Measurements from ENCODE around the gene MICAL3. TPM values are rescaled to one million over a fixed set of nuclear protein-coding genes. Genes with fewer than 3 reads are reported as not detected.

The MICAL3 gene
- total RNA-seq, 1 donor from 2014 or later, result 36.9 TPM

DNA sequence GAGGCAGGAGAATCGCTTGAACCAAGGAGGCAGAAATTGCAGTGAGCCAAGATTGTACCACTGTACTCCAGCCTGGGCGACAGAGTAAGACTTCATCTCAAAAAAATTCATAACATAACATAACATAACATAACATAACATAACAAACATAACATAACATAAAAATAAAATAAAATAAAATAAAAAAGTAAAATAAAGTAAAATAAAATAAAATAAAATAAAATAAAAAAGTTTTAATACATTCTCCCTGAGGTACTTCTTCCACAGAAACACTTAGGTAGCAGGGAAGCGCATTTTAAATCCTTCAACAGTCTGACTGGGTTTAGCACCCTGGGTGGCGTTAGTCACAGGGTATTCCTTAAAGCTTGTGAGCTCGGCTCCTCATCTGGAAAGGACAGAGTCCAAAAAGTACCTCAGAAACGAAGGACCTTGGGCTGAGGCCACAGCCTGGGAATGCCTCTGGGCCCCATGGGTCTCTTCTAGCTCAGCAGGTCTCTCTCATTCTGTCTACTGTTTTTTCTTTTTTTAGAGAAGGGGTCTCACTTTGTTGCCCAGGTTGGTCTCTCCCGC lies 41.7 kb downstream of the MICAL3 start:
- no peak overlapping the region for H3K4me3 ChIP-seq
- DNase-seq (ENCODE audit: low spot score in 2 of 2), result no peak
- no peaks in the 10 kb centered on the region for H3K27me3 ChIP-seq
- no peaks in the 10 kb centered on the region for H3K4me1 ChIP-seq
- intact Hi-C loops (cut with DNase I), result no loop called here
- no peak overlapping the region for H3K27ac ChIP-seq
- TF ChIP-seq, protein P1, sequence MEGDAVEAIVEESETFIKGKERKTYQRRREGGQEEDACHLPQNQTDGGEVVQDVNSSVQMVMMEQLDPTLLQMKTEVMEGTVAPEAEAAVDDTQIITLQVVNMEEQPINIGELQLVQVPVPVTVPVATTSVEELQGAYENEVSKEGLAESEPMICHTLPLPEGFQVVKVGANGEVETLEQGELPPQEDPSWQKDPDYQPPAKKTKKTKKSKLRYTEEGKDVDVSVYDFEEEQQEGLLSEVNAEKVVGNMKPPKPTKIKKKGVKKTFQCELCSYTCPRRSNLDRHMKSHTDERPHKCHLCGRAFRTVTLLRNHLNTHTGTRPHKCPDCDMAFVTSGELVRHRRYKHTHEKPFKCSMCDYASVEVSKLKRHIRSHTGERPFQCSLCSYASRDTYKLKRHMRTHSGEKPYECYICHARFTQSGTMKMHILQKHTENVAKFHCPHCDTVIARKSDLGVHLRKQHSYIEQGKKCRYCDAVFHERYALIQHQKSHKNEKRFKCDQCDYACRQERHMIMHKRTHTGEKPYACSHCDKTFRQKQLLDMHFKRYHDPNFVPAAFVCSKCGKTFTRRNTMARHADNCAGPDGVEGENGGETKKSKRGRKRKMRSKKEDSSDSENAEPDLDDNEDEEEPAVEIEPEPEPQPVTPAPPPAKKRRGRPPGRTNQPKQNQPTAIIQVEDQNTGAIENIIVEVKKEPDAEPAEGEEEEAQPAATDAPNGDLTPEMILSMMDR (IDR thresholded peaks at IDR 0.05), result no peak
- H3K9me3 ChIP-seq, result no peaks in the 10 kb centered on the region
- no peaks in the 10 kb centered on the region for H3K36me3 ChIP-seq

DNA sequence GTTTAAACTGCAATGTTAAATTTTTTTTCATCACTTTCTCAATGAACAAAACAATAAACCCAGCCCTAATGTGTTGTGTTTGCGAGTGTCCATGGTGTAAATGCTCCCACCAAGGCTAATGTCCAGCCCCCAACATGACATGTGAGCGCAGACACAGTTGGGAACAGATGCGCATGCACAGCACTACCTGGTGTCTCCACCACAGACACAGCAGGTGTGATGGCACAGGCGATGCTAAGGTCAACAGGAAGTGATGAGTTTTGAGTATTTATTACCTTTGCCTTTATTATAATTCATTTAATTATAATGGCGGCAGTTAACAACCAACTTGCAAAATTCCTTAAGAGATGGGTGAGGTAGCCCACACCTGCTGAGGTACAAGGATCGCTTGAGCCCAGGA lies 42.9 kb downstream of the MICAL3 start:
- intact Hi-C loops (cut with DNase I), result no loop called here
- H3K4me3 ChIP-seq, result no peak overlapping the region
- no peak overlapping the region for H3K27ac ChIP-seq
- TF ChIP-seq, protein P1 (IDR thresholded peaks at IDR 0.05), result no peak
- H3K4me1 ChIP-seq, result no peaks in the 10 kb centered on the region
- no peak for DNase-seq (ENCODE audit: low spot score in 2 of 2)
- H3K36me3 ChIP-seq, result no peaks in the 10 kb centered on the region
- no peaks in the 10 kb centered on the region for H3K27me3 ChIP-seq
- no peaks in the 10 kb centered on the region for H3K9me3 ChIP-seq

DNA sequence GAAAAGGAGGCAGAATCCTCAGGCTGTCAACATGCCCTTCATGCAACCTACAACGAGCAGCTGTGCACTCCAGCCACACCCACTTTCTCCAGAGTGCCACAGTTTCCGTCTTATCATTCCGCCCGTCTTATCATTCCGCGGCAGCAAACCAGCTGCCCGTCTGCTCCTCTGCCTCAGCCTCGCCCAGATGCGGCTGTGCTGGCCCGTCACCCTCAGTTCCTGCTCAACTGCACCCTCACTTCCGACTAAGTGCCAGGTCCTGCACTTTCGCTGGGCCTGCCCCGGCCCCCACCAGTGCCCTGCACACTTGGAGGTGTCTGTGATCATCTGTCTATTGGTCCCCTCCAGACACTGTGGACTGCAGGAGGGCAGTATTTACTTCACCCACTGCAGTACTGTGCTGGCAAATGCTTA lies 43.7 kb downstream of the MICAL3 start:
- Histone ChIP-seq H3K4me1 (peaks cover 0 to 4% of the 10 kb centered on the region in 2 donors), H3K9me3 (no peaks in the 10 kb centered on the region), H3K4me3 (no peak overlapping the region), H3K27ac (no peak overlapping the region), H3K27me3 (no peaks in the 10 kb centered on the region), H3K36me3 (no peaks in the 10 kb centered on the region)
- TF ChIP-seq, protein P1 (IDR thresholded peaks at IDR 0.05), result no peak
- intact Hi-C loops (cut with DNase I), result no loop called here
- no peak for DNase-seq (ENCODE audit: low spot score in 2 of 2)

DNA sequence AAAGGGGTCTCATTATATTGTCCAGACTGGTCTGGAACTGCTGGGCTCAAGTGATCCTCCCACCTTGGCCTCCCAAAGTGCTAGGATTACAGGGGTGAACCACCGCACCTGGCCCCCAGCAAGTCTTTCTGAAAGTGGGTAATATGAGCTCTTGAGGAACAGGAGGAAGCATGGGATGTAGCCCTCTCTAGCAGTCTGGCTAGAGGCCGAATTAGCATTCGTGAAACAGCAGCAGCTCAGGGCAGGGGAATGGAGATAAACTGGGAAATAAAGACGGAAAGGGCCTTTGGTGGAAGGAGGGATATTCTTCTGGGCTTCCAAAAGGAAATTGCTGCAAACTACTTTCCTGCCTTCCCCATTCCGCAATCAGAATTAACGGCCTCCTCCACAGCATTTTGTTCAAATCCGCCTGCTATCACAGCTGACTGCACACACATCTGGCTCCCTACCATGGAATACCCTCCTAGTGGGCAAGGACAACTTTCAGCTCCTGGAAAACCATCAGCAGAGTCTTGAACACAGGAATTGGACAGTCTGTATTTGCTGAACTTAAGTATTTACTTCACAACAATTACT lies 44.3 kb downstream of the MICAL3 start:
- Histone ChIP-seq H3K9me3 (no peaks in the 10 kb centered on the region), H3K4me1 (peaks cover 0 to 5% of the 10 kb centered on the region in 2 donors), H3K27me3 (no peaks in the 10 kb centered on the region), H3K4me3 (no peak overlapping the region), H3K27ac (no peak overlapping the region), H3K36me3 (no peaks in the 10 kb centered on the region)
- no peak for DNase-seq (ENCODE audit: low spot score in 2 of 2)
- TF ChIP-seq, protein P1 (IDR thresholded peaks at IDR 0.05), result no peak
- intact Hi-C loops (cut with DNase I), result no loop called here

DNA sequence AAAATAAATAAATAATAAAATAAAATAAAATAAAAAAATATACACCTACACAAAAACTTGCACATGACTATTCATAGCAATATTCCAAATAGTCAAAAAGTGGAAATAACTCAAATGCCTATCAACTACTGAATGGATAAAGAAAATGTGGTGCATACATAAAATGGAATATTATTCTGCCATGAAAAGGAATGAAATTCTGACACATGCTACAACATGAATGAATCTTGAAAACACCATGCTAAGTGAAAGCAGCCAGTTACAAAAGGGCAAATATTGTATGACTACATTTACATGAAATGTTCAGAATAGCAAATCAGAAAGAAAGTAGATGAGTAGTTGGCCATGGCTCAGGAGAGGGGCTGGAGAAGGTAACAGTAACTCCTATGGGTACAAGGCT lies 46.3 kb downstream of the MICAL3 start:
- TF ChIP-seq, protein P1 (IDR thresholded peaks at IDR 0.05), result no peak

More for the DNA sequence above, 46.3 kb downstream of the MICAL3 start:
- H3K9me3 ChIP-seq, result no peaks in the 10 kb centered on the region
- H3K36me3 ChIP-seq, result peaks cover 0 to 3% of the 10 kb centered on the region in 2 donors
- H3K4me1 ChIP-seq, result peaks cover 0 to 13% of the 10 kb centered on the region in 2 donors
- H3K4me3 ChIP-seq, result no peak overlapping the region
- intact Hi-C loops (cut with DNase I), result no loop called here
- no peak for DNase-seq (ENCODE audit: low spot score in 2 of 2)
- H3K27ac ChIP-seq, result no peak overlapping the region
- no peaks in the 10 kb centered on the region for H3K27me3 ChIP-seq

Data from ascending aorta (tissue), 2 donors.